ENCODE data around the gene TPM2. TPM values are rescaled to one million over a fixed set of nuclear protein-coding genes. Genes with fewer than 3 reads are reported as not detected.

Gene TPM2
- total and polyA plus RNA-seq, 2 donors (not counting 1 experiment from before 2014, with no cell fraction given), result 2.4 to 6.3 TPM

GRCh38 chr9:35727676-35728040 is 37.9 kb upstream of the TPM2 start:
- Mint-ChIP-seq H3K27ac (no peak overlapping the region), H3K4me3 (no peak overlapping the region), H3K4me1 (peaks cover 6% of the 10 kb centered on the region), H3K27me3 (no peaks in the 10 kb centered on the region), H3K9me3 (ENCODE audit: insufficient read depth) (no peaks in the 10 kb centered on the region)
- H3K4me1 ChIP-seq (ENCODE audit: control insufficient read depth in 2 of 2, insufficient read depth in 2 of 2, low read length in 2 of 2), result peaks cover 53 to 57% of the 10 kb centered on the region in 2 donors
- intact Hi-C loops (cut with micrococcal nuclease), result loop anchor here (5.0 kb wide), 1 partner anchor 1270 kb away; the partner anchor contains the start of genes DNAI1 and FAM219A
- ChIA-PET POLR2A (interaction anchor here (0.6 to 1.5 kb wide), 6 partner anchors 9 to 99 kb away, joined by 3 to 6 read pairs (median 4); partner anchors contain the start of genes GBA2 and RGP1), CTCF (interaction anchor here (0.7 to 9.0 kb wide), 23 partner anchors 8 to 155 kb away, joined by 3 to 115 read pairs (median 6); partner anchors contain the start of genes CCDC107, GBA2, RGP1 and RMRP)
- no peaks in the 10 kb centered on the region for H3K9me3 ChIP-seq (ENCODE audit: control extremely low read depth in 1 of 3, control insufficient read depth in 2 of 3, insufficient read depth in 1 of 3, low read length in 2 of 3)
- H2AFZ ChIP-seq (ENCODE audit: insufficient read depth, low read depth, low read length, poor library complexity, severe bottlenecking), result no peak overlapping the region
- WGBS (ENCODE audit: insufficient coverage), result no CpG with 5 or more reads among the region's 5 CpGs
- peak overlapping the region in 2 of 5 experiments; percentile 3 to 44 for H3K4me3 ChIP-seq (ENCODE audit: control extremely low read depth in 1 of 5, extremely low read depth in 1 of 5, insufficient read depth in 1 of 5, low read depth in 2 of 5, low read length in 4 of 5)
- H4K20me1 ChIP-seq (ENCODE audit: control insufficient read depth, insufficient read depth, low read length, poor library complexity, severe bottlenecking), result peaks cover 65% of the 10 kb centered on the region
- H3K36me3 ChIP-seq (replicated peaks in 1 of 2; ENCODE audit: control extremely low read depth in 1 of 2, control insufficient read depth in 1 of 2, extremely low read depth in 1 of 2, insufficient read depth in 2 of 2, low read length in 1 of 2), result peaks cover 10 to 53% of the 10 kb centered on the region in 2 experiments
- TF ChIP-seq CTCF (IDR thresholded peaks at IDR 0.05) (no peak), EZH2 (IDR thresholded peaks at IDR 0.05; ENCODE audit: borderline replicate concordance, insufficient read depth, low read depth, low read length, poor library complexity, severe bottlenecking) (no peak)
- peaks cover 75% of the 10 kb centered on the region for H3K79me2 ChIP-seq (ENCODE audit: control insufficient read depth, insufficient read depth, low read length)
- no peak for ATAC-seq (ENCODE audit: low read depth)
- peak overlapping the region; percentile 57 to 92 for H3K27ac ChIP-seq (ENCODE audit: low read length in 2 of 2)
- no peak for DNase-seq
- peak overlapping the region; percentile 54 for H3K9ac ChIP-seq (ENCODE audit: low read length)
- H3K4me2 ChIP-seq (replicated peaks; ENCODE audit: low read depth, low read length, poor library complexity, severe bottlenecking), result peak overlapping the region; percentile 89
- H3K27me3 ChIP-seq (replicated peaks in 1 of 4; ENCODE audit: control extremely low read depth in 1 of 4, control insufficient read depth in 3 of 4, insufficient read depth in 4 of 4, low read length in 3 of 4), result no peaks in the 10 kb centered on the region

DNA sequence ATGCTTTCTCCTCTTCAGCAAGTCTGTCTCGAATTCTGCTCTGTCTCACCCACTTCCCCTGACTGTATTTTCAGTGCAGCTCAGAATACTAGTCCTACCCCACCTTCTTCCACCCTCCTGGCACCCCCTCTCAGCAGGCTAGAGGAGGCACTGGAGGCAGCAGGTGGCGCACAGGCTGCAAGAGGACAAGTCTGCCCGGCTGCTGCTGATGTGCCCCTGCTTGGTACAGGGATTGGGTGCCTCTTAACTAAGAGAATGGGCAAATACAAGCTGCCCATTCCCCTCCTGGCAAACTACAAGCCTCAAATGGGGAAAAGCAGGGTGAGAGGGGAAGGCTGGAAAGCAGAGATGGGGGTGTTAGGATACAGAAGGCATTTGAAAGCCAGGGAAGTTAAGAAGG is 37.2 kb upstream of the TPM2 start:
- peak overlapping the region; percentile 54 for H3K9ac ChIP-seq (ENCODE audit: low read length)
- TF ChIP-seq CTCF (IDR thresholded peaks at IDR 0.05) (peak; percentile 41), EZH2 (IDR thresholded peaks at IDR 0.05; ENCODE audit: borderline replicate concordance, insufficient read depth, low read depth, low read length, poor library complexity, severe bottlenecking) (no peak)
- ChIA-PET POLR2A (interaction anchor here (0.6 to 1.7 kb wide), 6 partner anchors 8 to 98 kb away, joined by 3 to 4 read pairs (median 3); no protein-coding TSS in a partner anchor), CTCF (interaction anchor here (0.7 to 9.0 kb wide), 23 partner anchors 9 to 610 kb away, joined by 3 to 115 read pairs (median 6); partner anchors contain the start of genes CCDC107, GBA2, RGP1 and RMRP)
- H3K4me1 ChIP-seq (ENCODE audit: control insufficient read depth in 2 of 2, insufficient read depth in 2 of 2, low read length in 2 of 2), result peaks cover 53 to 56% of the 10 kb centered on the region in 2 donors
- peaks cover 73% of the 10 kb centered on the region for H3K79me2 ChIP-seq (ENCODE audit: control insufficient read depth, insufficient read depth, low read length)
- H3K4me3 ChIP-seq (ENCODE audit: control extremely low read depth in 1 of 5, extremely low read depth in 1 of 5, insufficient read depth in 1 of 5, low read depth in 2 of 5, low read length in 4 of 5), result no peak overlapping the region
- H4K20me1 ChIP-seq (ENCODE audit: control insufficient read depth, insufficient read depth, low read length, poor library complexity, severe bottlenecking), result peaks cover 65% of the 10 kb centered on the region
- H3K36me3 ChIP-seq (replicated peaks in 1 of 2; ENCODE audit: control extremely low read depth in 1 of 2, control insufficient read depth in 1 of 2, extremely low read depth in 1 of 2, insufficient read depth in 2 of 2, low read length in 1 of 2), result peaks cover 12 to 60% of the 10 kb centered on the region in 2 experiments
- ATAC-seq (ENCODE audit: low read depth), result peak; percentile 77
- H3K27me3 ChIP-seq (replicated peaks in 1 of 4; ENCODE audit: control extremely low read depth in 1 of 4, control insufficient read depth in 3 of 4, insufficient read depth in 4 of 4, low read length in 3 of 4), result no peaks in the 10 kb centered on the region
- peaks cover 4% of the 10 kb centered on the region for H3K4me1 Mint-ChIP-seq
- H3K4me3 Mint-ChIP-seq, result no peak overlapping the region
- peak overlapping the region; percentile 89 for H3K4me2 ChIP-seq (replicated peaks; ENCODE audit: low read depth, low read length, poor library complexity, severe bottlenecking)
- H2AFZ ChIP-seq (ENCODE audit: insufficient read depth, low read depth, low read length, poor library complexity, severe bottlenecking), result no peak overlapping the region
- DNase-seq, result peak; percentile 79
- WGBS (ENCODE audit: insufficient coverage), result 4% methylated on average over 3 of the region's 3 CpGs
- no peaks in the 10 kb centered on the region for H3K27me3 Mint-ChIP-seq
- intact Hi-C loops (cut with micrococcal nuclease), result loop anchor here (5.0 kb wide), 1 partner anchor 1270 kb away; the partner anchor contains the start of genes DNAI1 and FAM219A
- no peaks in the 10 kb centered on the region for H3K9me3 Mint-ChIP-seq (ENCODE audit: insufficient read depth)
- no peak overlapping the region for H3K27ac Mint-ChIP-seq
- H3K9me3 ChIP-seq (ENCODE audit: control extremely low read depth in 1 of 3, control insufficient read depth in 2 of 3, insufficient read depth in 1 of 3, low read length in 2 of 3), result no peaks in the 10 kb centered on the region
- peak overlapping the region; percentile 57 to 92 for H3K27ac ChIP-seq (ENCODE audit: low read length in 2 of 2)
